ENCODE data around the gene RBFOX2.

RBFOX2 gene

DNA sequence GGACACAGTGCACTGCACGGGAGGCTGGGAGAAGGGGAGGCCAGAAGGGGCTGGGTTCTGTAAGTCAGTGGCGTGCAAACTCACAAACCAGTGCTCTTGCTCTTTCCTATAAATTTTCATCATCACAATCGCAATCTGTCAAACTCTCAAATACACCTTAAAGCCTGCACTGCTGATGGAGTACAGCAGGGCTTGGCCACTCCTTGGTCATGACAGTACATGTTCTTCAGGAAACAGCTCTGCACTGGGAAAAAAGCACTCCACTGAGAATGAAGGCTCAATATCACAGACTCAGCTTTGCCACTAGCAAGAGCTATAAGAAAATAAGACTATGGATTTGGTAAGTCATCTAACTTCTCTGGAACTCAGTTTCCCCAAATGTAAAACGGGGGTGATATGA is 111.0 kb downstream of the RBFOX2 start:
- H3K9me3 Mint-ChIP-seq: no peaks in the 10 kb centered on the region
- H3K4me1 Mint-ChIP-seq: peaks cover 77% of the 10 kb centered on the region
- no peaks in the 10 kb centered on the region for H3K27me3 Mint-ChIP-seq (ENCODE audit: low read depth)
- peak overlapping the region; percentile 72 to 97 (median 75) for H3K27ac Mint-ChIP-seq
- TF ChIP-seq, protein P1, sequence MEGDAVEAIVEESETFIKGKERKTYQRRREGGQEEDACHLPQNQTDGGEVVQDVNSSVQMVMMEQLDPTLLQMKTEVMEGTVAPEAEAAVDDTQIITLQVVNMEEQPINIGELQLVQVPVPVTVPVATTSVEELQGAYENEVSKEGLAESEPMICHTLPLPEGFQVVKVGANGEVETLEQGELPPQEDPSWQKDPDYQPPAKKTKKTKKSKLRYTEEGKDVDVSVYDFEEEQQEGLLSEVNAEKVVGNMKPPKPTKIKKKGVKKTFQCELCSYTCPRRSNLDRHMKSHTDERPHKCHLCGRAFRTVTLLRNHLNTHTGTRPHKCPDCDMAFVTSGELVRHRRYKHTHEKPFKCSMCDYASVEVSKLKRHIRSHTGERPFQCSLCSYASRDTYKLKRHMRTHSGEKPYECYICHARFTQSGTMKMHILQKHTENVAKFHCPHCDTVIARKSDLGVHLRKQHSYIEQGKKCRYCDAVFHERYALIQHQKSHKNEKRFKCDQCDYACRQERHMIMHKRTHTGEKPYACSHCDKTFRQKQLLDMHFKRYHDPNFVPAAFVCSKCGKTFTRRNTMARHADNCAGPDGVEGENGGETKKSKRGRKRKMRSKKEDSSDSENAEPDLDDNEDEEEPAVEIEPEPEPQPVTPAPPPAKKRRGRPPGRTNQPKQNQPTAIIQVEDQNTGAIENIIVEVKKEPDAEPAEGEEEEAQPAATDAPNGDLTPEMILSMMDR (IDR thresholded peaks at IDR 0.05; ENCODE audit: unreplicated experiment in 3 of 3): no peak
- no peak overlapping the region for H3K4me3 Mint-ChIP-seq
- H3K36me3 Mint-ChIP-seq (ENCODE audit: low read depth): no peaks in the 10 kb centered on the region

DNA sequence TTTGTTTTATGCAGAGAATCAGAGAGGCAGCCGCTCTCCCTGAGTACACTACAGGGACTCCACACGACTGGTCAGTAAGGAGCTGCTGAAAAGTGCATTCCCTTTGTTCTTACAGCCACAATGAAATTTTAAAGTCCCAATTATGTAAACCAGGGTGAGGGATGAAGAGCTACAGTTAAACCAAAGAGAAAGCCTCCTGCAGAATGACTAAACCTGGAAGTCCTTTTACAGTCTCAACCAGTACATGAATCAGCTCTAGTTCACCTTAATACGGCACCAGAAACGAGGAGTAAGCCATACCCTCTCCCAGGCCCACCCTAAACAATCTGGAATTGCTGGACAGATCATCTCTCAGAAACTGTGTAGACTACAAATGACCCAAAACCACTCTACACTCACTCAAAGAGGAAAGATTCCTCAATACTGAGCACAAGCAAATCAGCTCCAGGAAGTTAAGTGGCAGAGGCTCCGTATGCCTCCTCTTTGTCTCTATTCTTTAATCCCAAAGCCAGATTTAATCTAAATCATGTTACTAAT is 113.1 kb downstream of the RBFOX2 start:
- H3K27me3 Mint-ChIP-seq (ENCODE audit: low read depth): no peaks in the 10 kb centered on the region
- H3K36me3 Mint-ChIP-seq (ENCODE audit: low read depth): no peaks in the 10 kb centered on the region
- peak overlapping the region; percentile 91 to 97 (median 95) for H3K27ac Mint-ChIP-seq
- TF ChIP-seq, protein P1 (IDR thresholded peaks at IDR 0.05; ENCODE audit: unreplicated experiment in 3 of 3): no peak
- H3K9me3 Mint-ChIP-seq: no peaks in the 10 kb centered on the region
- H3K4me1 Mint-ChIP-seq: peaks cover 81% of the 10 kb centered on the region
- peak overlapping the region; percentile 81 to 92 (median 88) for H3K4me3 Mint-ChIP-seq

DNA sequence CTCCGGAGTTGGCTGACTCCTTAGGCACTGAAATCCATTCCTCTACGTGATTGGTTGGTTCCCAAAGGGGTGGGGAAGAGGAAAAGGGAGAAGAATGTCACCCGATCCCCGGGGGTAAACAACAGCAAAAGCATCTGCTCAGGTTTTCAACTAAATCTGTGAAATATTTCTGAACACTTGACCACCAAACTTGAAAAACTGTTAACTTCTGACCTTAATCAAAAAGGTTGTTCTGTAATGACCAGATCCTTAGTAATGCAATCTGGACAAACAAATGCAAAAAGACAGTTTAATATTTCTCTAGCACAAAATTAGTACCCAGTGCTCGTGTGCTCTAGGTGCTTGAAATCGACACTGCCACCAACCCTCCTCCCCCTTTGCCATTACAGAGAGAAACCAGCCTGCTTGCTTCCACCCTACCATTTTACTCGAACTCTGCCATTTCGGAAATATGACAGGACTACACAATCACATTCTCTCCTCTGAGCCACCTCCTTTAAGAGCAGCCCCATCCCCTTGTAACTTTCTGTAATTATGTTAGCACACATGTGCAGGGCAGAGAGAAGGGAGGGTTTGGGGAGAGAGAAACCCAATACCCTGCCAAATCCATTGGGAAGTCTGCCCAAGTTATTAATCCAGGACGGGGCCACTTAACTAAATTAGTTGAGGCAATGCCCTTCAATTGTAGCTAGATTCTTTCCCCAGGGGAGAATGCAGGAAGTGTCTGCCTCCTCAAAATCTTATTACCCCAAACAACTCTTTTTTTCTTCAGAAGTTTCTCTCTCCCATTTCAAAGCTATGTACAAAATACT is 113.8 kb downstream of the RBFOX2 start:
- H3K4me3 Mint-ChIP-seq: peak overlapping the region; percentile 81 to 92 (median 88)
- H3K36me3 Mint-ChIP-seq (ENCODE audit: low read depth): no peaks in the 10 kb centered on the region
- TF ChIP-seq, protein P1 (IDR thresholded peaks at IDR 0.05; ENCODE audit: unreplicated experiment in 3 of 3): no peak
- no peaks in the 10 kb centered on the region for H3K27me3 Mint-ChIP-seq (ENCODE audit: low read depth)
- no peaks in the 10 kb centered on the region for H3K9me3 Mint-ChIP-seq
- H3K27ac Mint-ChIP-seq: peak overlapping the region; percentile 91 to 97 (median 95)
- peaks cover 80% of the 10 kb centered on the region for H3K4me1 Mint-ChIP-seq

DNA sequence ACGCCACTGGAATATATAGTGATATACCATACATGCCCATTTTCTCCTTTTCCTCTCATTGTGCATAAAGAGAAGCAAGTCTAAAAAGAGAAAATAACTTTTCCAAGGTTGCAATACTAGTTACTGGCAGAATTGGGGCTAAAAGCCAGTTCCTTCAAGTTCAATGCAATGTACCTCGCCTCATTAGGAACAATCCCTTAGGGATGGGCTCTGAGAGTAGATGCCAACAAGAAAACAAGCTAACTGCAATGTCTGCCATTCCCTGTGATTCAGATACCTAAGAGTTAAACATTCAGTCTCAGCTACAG is 114.3 kb downstream of the RBFOX2 start:
- TF ChIP-seq, protein P1 (IDR thresholded peaks at IDR 0.05; ENCODE audit: unreplicated experiment in 3 of 3): no peak
- peaks cover 76% of the 10 kb centered on the region for H3K4me1 Mint-ChIP-seq
- H3K27me3 Mint-ChIP-seq (ENCODE audit: low read depth): no peaks in the 10 kb centered on the region
- H3K4me3 Mint-ChIP-seq: peak overlapping the region; percentile 81 to 92 (median 88)
- no peaks in the 10 kb centered on the region for H3K36me3 Mint-ChIP-seq (ENCODE audit: low read depth)
- H3K27ac Mint-ChIP-seq: peak overlapping the region; percentile 91 to 97 (median 95)
- no peaks in the 10 kb centered on the region for H3K9me3 Mint-ChIP-seq

DNA sequence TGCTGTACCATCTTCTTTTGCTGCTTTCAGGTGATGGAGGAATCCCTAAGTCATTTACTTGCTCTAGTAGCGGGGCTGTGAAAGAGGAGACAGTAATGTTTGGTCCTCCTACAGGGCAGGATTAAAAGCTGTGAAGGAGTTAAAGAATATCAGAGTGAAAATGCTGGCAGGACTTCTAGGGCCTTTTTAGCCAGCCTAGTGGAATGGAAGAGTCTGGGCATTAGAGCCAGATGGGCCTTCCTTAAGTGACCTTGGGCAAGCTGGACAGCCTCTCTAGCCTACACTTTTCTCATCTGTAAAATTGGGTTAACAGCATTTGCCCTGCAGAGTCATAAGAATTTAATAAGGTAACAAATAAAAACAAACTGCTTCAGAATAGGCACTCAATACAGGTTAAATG is 114.7 kb downstream of the RBFOX2 start:
- H3K4me3 Mint-ChIP-seq: peak overlapping the region; percentile 20 to 92 (median 88)
- H3K9me3 Mint-ChIP-seq: no peaks in the 10 kb centered on the region
- H3K27me3 Mint-ChIP-seq (ENCODE audit: low read depth): no peaks in the 10 kb centered on the region
- H3K27ac Mint-ChIP-seq: peak overlapping the region; percentile 91 to 97 (median 95)
- H3K36me3 Mint-ChIP-seq (ENCODE audit: low read depth): no peaks in the 10 kb centered on the region
- TF ChIP-seq, protein P1 (IDR thresholded peaks at IDR 0.05; ENCODE audit: unreplicated experiment in 3 of 3): no peak
- H3K4me1 Mint-ChIP-seq: peaks cover 74% of the 10 kb centered on the region

DNA sequence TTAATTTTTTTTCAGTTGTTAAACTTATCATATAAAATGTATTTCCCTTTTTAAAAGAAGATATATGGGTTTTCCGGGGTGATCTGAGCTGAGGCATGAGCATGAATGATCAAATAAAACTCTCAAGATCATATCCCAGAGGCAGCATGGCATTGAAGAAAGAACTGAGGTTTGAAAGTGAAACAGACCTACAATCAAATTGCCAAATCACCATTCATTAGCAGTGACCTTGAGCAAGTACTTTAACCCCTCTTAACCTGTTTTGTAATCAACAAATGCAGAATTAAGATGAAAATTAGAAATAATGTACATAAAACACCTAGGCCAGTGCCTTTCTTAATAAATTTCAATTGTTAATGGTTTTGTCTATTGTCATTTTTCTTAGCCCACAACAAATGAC is 116.0 kb downstream of the RBFOX2 start:
- peak overlapping the region in 2 of 3 experiments; percentile 37 to 97 for H3K27ac Mint-ChIP-seq
- no peaks in the 10 kb centered on the region for H3K27me3 Mint-ChIP-seq (ENCODE audit: low read depth)
- H3K36me3 Mint-ChIP-seq (ENCODE audit: low read depth): no peaks in the 10 kb centered on the region
- H3K9me3 Mint-ChIP-seq: no peaks in the 10 kb centered on the region
- TF ChIP-seq, protein P1 (IDR thresholded peaks at IDR 0.05; ENCODE audit: unreplicated experiment in 3 of 3): no peak
- H3K4me3 Mint-ChIP-seq: no peak overlapping the region
- peaks cover 68% of the 10 kb centered on the region for H3K4me1 Mint-ChIP-seq

Measured in nephron (organoid).